Body of pancreas (tissue), 4 donors: ENCODE measurements around the gene ANAPC2. TPM values are rescaled to one million over a fixed set of nuclear protein-coding genes. Genes with fewer than 3 reads are reported as not detected.
A peak's percentile ranks its signal among the peaks of the same experiment; 100 is the strongest.

Source experiments
- ATAC-seq: fragments of 150-250 bp; one replicate; pipeline ENCODE4 v1.9.1; 2016
- DNase-seq, 4 donors: peaks; one replicate each; pipeline ENCODE4 v3.0.0-alpha.2; 2019
- H3K27ac ChIP-seq, 4 donors: fragments of 200-600 bp; sonication (generic); 1 replicate in 3 of 4; 2 replicates in 1 of 4; pipeline versions ENCODE4 v1.5.1 to v1.6.1; 2016 to 2019; ENCODE audit warnings: mild to moderate bottlenecking in 1 of 4, mixed read lengths in 1 of 4, moderate library complexity in 1 of 4
- H3K27me3 ChIP-seq, 2 donors: fragments of 200-600 bp; sonication (generic); one replicate each; pipeline ENCODE4 v1.6.0; 2016; ENCODE audit warnings: mild to moderate bottlenecking in 1 of 2
- H3K36me3 ChIP-seq, 2 donors: fragments of 200-600 bp; sonication (generic); replicated peaks in 1 of 2; 2 replicates each; pipeline ENCODE4 v1.5.1; 2016; ENCODE audit warnings: low read depth in 2 of 2; ENCODE audit not compliant: insufficient read depth in 1 of 2
- H3K4me1 ChIP-seq: fragments of 200-600 bp; sonication (generic); one replicate; pipeline ENCODE4 v1.6.0; 2016
- H3K4me3 ChIP-seq, 2 donors: fragments of 200-600 bp; sonication (generic); 1 replicate in 1 of 2; 2 replicates in 1 of 2; pipeline ENCODE4 v1.5.1; 2016 to 2019
- H3K9me3 ChIP-seq, 3 donors: fragments of 200-600 bp; sonication (generic); 1 replicate in 2 of 3; 2 replicates in 1 of 3; pipeline ENCODE4 v1.5.1; 2016
- POLR2A ChIP-seq, 3 donors: fragments of 450-650 bp; IDR thresholded peaks; one replicate each; pipeline ENCODE4 v1.6.1; 2016; ENCODE audit warnings: antibody characterized with exemption in 3 of 3, mild to moderate bottlenecking in 2 of 3
- WGBS, 2 donors: methylation state at CpG; one replicate each; pipeline ENCODE4 v1.1.5; 2017; 5-methylcytosine and 5-hydroxymethylcytosine counted together
- intact Hi-C: fragments of 100-400 bp; cut with DNase I; formaldehyde crosslinking; loops from one replicate; pipeline ENCODE4 v1.15.1; 2023
- total RNA-seq, 2 donors: library from RNA; depleted of rRNA; stranded (reverse); fragments of >200 nt; gene quantifications; one replicate each; pipeline ENCODE4 v1.1.0, GENCODE V29; 2016
- TF ChIP-seq, protein P1 (sequence below), 7 experiments: fragments of 450-650 bp in 4 of 7; fragments of 200-600 bp in 3 of 7; sonication (generic) in 3 of 7; IDR thresholded peaks; one replicate each; pipeline ENCODE4 v1.5.1; 2016 to 2019; ENCODE audit warnings: antibody characterized with exemption in 7 of 7

ANAPC2 gene
- total RNA-seq, 2 donors from 2014 or later = 24.1 to 51.7 TPM

DNA sequence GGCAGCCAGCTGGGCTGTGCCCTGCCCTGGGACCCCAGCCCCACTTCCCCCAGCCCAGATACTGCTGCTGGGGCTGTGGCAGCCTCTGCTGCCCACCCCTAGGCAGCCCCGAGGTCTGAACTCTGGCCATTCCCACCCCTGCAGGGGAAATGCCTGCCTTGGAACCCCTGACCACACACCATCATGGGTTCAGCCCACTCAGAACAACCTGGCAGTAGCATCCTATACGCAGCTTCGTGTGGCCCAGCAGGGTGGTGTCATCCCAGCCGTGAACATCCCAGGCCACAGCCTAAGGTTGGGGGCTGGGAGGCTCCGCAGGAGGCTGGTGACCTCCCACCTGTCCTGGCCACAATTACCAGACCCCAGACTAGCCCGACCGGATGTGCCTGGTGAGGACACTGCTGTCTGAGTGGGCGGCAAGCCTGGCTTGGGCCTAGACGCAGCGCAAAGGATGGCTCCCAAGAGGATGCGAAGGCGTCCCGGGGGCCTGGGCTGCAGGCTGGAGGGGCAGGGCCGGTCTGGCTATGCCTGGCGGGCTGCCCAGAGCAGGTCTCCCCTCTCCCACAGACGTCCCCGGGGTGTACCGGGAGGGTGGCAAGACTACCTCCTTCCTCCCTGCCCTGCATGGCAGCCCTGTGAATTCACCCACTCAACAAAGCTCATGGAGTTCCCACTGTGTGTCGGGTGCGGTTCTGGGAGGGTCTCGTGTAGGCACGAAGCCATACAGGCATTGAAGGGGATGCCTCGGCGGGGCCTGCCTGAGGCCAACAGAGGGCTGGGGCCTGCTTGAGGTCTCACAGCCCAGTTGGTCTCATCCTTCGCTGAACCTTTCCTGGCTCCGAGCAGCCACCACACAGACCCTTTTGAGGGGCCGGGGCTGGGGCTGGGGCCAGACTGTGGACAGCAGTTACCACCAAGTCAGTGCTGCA, 40.9 kb upstream of the ANAPC2 start:
- no peak for TF ChIP-seq POLR2A (IDR thresholded peaks at IDR 0.05)
- TF ChIP-seq, protein P1, sequence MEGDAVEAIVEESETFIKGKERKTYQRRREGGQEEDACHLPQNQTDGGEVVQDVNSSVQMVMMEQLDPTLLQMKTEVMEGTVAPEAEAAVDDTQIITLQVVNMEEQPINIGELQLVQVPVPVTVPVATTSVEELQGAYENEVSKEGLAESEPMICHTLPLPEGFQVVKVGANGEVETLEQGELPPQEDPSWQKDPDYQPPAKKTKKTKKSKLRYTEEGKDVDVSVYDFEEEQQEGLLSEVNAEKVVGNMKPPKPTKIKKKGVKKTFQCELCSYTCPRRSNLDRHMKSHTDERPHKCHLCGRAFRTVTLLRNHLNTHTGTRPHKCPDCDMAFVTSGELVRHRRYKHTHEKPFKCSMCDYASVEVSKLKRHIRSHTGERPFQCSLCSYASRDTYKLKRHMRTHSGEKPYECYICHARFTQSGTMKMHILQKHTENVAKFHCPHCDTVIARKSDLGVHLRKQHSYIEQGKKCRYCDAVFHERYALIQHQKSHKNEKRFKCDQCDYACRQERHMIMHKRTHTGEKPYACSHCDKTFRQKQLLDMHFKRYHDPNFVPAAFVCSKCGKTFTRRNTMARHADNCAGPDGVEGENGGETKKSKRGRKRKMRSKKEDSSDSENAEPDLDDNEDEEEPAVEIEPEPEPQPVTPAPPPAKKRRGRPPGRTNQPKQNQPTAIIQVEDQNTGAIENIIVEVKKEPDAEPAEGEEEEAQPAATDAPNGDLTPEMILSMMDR (IDR thresholded peaks at IDR 0.05) = no peak
- peaks cover 23% of the 10 kb centered on the region for H3K4me1 ChIP-seq
- WGBS, 2 donors = 61 to 70% methylated on average over 21 to 26 of the region's 27 CpGs
- no peaks in the 10 kb centered on the region for H3K9me3 ChIP-seq
- no peak overlapping the region for H3K4me3 ChIP-seq
- no peak overlapping the region for H3K27ac ChIP-seq
- intact Hi-C loops = no loop called here
- no peaks in the 10 kb centered on the region for H3K36me3 ChIP-seq
- no peak for ATAC-seq
- DNase-seq = no peak
- peaks cover 0 to 18% of the 10 kb centered on the region in 2 donors for H3K27me3 ChIP-seq

DNA sequence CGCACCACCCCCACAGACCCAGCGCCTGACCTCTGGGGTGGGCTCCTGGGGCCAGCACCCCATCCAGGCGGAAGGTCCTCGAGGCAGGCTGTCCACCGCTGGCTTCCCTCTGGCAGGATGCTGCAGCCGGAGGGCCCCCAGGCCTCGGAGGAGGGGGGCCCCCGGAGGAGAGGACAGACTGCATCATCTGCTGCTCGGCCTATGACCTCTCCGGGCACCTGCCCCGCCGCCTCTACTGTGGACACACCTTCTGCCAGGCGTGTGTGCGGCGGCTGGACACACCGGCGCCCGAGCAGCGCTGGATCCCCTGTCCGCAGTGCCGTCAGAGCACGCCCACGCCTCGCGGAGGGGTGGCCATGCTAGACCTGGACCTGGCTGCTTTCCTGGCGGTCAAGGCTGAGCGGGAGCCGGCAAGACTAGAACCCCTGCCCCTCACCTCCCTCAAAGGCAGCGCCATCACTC, 40.2 kb upstream of the ANAPC2 start:
- no peak for TF ChIP-seq POLR2A (IDR thresholded peaks at IDR 0.05)
- TF ChIP-seq, protein P1 (IDR thresholded peaks at IDR 0.05) = no peak
- no peaks in the 10 kb centered on the region for H3K36me3 ChIP-seq
- peaks cover 29% of the 10 kb centered on the region for H3K4me1 ChIP-seq
- no peaks in the 10 kb centered on the region for H3K9me3 ChIP-seq
- ATAC-seq (no peak), DNase-seq (no peak)
- no peak overlapping the region for H3K27ac ChIP-seq
- WGBS, 2 donors = 39% methylated on average over 26 of the region's 29 CpGs; no CpG with 5 or more reads in 1 of the 2 donors
- intact Hi-C loops = no loop called here
- H3K27me3 ChIP-seq = peaks cover 0 to 16% of the 10 kb centered on the region in 2 donors
- H3K4me3 ChIP-seq = no peak overlapping the region

DNA sequence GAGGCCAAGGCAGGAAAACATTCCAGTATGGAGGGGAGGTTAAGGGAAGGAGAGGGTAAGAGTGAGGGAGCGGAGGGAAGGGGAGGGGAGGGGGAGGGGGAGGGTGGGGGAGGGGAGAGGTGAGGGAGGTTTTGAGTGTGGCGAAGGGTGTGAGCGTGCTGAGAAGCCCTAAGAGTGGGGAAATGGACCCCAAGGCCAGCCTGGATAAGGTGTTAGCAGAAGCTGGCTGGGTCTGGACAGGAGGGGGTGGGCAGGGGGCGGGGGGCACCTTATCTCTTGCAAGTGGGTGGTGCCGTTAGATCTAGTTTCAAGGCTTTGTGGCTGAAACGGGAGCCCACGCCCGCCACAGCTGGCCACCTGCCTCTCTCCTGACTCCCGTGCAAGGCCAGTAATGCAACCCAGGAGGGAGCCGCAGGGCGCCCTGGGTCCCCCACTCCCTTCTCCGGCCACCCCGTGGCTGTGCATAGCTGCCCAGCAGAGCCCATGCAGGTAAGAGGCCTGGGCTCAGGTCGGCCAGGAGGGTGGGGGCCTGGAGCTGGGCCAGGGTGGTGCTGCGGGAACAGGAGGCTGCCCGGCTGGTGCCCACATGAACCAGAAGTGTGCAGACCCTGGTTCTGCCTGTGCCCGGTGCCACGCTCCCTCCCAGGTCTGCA, 39.6 kb upstream of the ANAPC2 start:
- no peak for DNase-seq
- Histone ChIP-seq H3K9me3 (no peaks in the 10 kb centered on the region), H3K36me3 (no peaks in the 10 kb centered on the region), H3K27ac (peak overlapping the region in 3 of 4 donors; percentile 41 to 77 (median 76)), H3K4me1 (peaks cover 32% of the 10 kb centered on the region), H3K27me3 (peaks cover 0 to 12% of the 10 kb centered on the region in 2 donors), H3K4me3 (no peak overlapping the region)
- 3 to 17% methylated on average over 7 to 16 of the region's 18 CpGs for WGBS, 2 donors
- intact Hi-C loops = no loop called here
- no peak for TF ChIP-seq POLR2A (IDR thresholded peaks at IDR 0.05)
- TF ChIP-seq, protein P1 (IDR thresholded peaks at IDR 0.05) = no peak
- ATAC-seq = no peak

DNA sequence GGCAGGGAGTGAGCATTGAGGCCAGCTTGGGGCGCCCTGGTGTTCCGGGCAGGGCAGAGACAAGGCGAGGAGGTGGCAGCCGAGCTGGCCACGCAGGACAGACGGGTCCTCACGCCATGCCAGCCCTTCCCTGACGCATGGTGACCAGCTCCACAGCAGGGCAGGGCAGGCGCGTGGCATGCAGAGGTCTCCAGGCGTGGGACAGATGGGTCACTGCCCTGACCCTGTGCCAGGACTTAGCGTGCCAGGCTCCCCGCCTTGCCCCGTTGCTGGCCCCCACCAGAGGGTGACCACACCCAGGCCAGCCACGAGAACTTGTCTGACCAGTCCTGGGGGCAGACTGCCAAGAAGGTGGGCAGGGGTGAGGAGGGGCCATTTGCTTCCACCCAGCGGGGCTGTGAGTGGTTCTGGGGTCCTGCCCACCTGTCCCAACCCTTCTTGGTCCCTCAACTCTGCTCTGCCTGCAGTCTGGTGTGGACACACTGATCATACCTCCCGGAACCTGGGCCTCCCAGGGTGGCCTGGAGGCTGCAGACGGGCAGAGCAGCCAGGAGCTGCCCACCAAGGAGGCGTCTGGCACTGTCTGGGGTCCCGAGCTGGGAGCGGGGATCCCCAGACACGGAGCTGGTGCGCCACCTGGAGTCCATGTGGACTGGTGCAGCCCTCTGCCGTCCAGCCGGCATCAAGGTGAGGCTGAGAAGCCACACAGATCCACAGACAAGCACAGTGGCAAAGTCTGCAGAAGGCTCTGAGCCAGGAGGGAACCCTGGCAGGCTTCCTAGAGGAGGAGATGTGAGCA, 38.9 kb upstream of the ANAPC2 start, which contains the start of gene RNF224:
Gene RNF224 (plus strand): TSS at position 449 of the 799 bp plus-strand sequence. CDS start 834 bp downstream, outside the sequence.
- Histone ChIP-seq H3K27me3 (peaks cover 0 to 12% of the 10 kb centered on the region in 2 donors), H3K36me3 (no peaks in the 10 kb centered on the region), H3K27ac (peak within 1 kb of the TSS; percentile 58 to 85 (median 76)), H3K4me1 (peaks cover 39% of the 10 kb centered on the region), H3K9me3 (no peaks in the 10 kb centered on the region), H3K4me3 (no peak within 1 kb of the TSS)
- DNase-seq (peak; percentile 87 to 96 (median 91)), ATAC-seq (peak; percentile 58)
- intact Hi-C loops = no loop called here
- WGBS, 2 donors = 0 to 15% methylated on average over 2 to 25 of the region's 25 CpGs
- TF ChIP-seq POLR2A (IDR thresholded peaks at IDR 0.05) = no peak
- TF ChIP-seq, protein P1 (IDR thresholded peaks at IDR 0.05) = peak; percentile 87 to 98 (median 97)
